Gastroesophageal sphincter (tissue), 4 donors: Measurements from ENCODE around the gene GHSR. TPM values are rescaled to one million over a fixed set of nuclear protein-coding genes. Genes with fewer than 3 reads are reported as not detected.
A peak's percentile ranks its signal among the peaks of the same experiment; 100 is the strongest.
"Not testable (repeated sequence)": the region's sequence is repeated elsewhere in the genome, so short reads cannot be mapped to it uniquely, and the experiment has no call there.

Experiments used
- ATAC-seq: fragments of 150-250 bp; one replicate; pipeline ENCODE4 v1.9.1; 2016; ENCODE audit warnings: mild to moderate bottlenecking, moderate library complexity
- H3K27ac ChIP-seq, 4 donors: fragments of 200-600 bp; sonication (generic) in 3 of 4; 1 replicate in 3 of 4; 2 replicates in 1 of 4; pipeline ENCODE4 v1.5.1; 2016 to 2019
- H3K27me3 ChIP-seq: fragments of 200-600 bp; sonication (generic); one replicate; pipeline ENCODE4 v1.5.1; 2019
- H3K36me3 ChIP-seq, 2 donors: fragments of 200-600 bp; sonication (generic); one replicate each; pipeline ENCODE4 v1.5.1; 2019; ENCODE audit warnings: control low read depth in 1 of 2
- H3K4me1 ChIP-seq, 3 donors: fragments of 200-600 bp; sonication (generic); 1 replicate in 2 of 3; 2 replicates in 1 of 3; pipeline ENCODE4 v1.5.1; 2016 to 2019; ENCODE audit warnings: control low read depth in 2 of 3
- H3K4me3 ChIP-seq, 2 donors: fragments of 200-600 bp; sonication (generic); one replicate each; pipeline ENCODE4 v1.5.1; 2019; ENCODE audit warnings: mild to moderate bottlenecking in 1 of 2, moderate library complexity in 1 of 2
- H3K9me3 ChIP-seq, 3 donors: fragments of 200-600 bp; sonication (generic); one replicate each; pipeline ENCODE4 v1.5.1; 2017 to 2019; ENCODE audit warnings: control low read depth in 2 of 3
- CTCF ChIP-seq, 4 experiments: fragments of 200-600 bp in 2 of 4; fragments of 450-650 bp in 2 of 4; sonication (generic) in 1 of 4; IDR thresholded peaks; one replicate each; pipeline ENCODE4 v1.5.1; 2017 to 2019; ENCODE audit warnings: antibody characterized with exemption in 4 of 4, mild to moderate bottlenecking in 2 of 4, moderate library complexity in 2 of 4
- EP300 ChIP-seq: sonication (generic); formaldehyde crosslinking; IDR thresholded peaks from one replicate; pipeline ENCODE4 v1.6.1; 2017; ENCODE audit warnings: antibody characterized with exemption, mild to moderate bottlenecking
- POLR2A ChIP-seq, 2 donors: fragments of 450-650 bp; IDR thresholded peaks; one replicate each; pipeline ENCODE4 v1.6.1; 2017; ENCODE audit warnings: antibody characterized with exemption in 2 of 2, mild to moderate bottlenecking in 2 of 2, moderate library complexity in 1 of 2
- POLR2AphosphoS5 ChIP-seq: sonication (generic); formaldehyde crosslinking; IDR thresholded peaks from one replicate; pipeline ENCODE4 v1.6.1; 2017; ENCODE audit warnings: antibody characterized with exemption
- WGBS, 2 donors: methylation state at CpG; one replicate each; pipeline ENCODE4 v1.1.5; 2018; ENCODE audit warnings: low coverage in 1 of 2; 5-methylcytosine and 5-hydroxymethylcytosine counted together
- total RNA-seq, 4 donors: library from RNA; depleted of rRNA; stranded (reverse); fragments of >200 nt; gene quantifications; one replicate each; pipeline ENCODE4 v1.1.0, GENCODE V29; 2016

Gene GHSR
- total RNA-seq: not detected

GRCh38 chr3:172447611-172448579 is at the start of gene GHSR:
GHSR (minus strand) TSS chr3:172448456; CDS start chr3:172448413, 43 bp downstream.
- no peak for ATAC-seq
- H3K27me3 ChIP-seq: peaks cover 54% of the 10 kb centered on the region
- H3K27ac ChIP-seq: no peak within 1 kb of the TSS
- no peak for TF ChIP-seq POLR2AphosphoS5
- no peak for TF ChIP-seq EP300
- no peak for TF ChIP-seq POLR2A (IDR thresholded peaks at IDR 0.05)
- TF ChIP-seq CTCF (IDR thresholded peaks at IDR 0.05): no peak
- no peaks in the 10 kb centered on the region for H3K9me3 ChIP-seq
- H3K4me1 ChIP-seq: peaks cover 0 to 28% (median 8%) of the 10 kb centered on the region in 3 donors
- WGBS, 2 donors: 18 to 20% methylated on average over 1 to 16 of the region's 76 CpGs
- no peak within 1 kb of the TSS for H3K4me3 ChIP-seq
- no peaks in the 10 kb centered on the region for H3K36me3 ChIP-seq

- H3K36me3 ChIP-seq, H3K4me1 ChIP-seq, H3K27ac ChIP-seq, H3K4me3 ChIP-seq, H3K27me3 ChIP-seq, H3K9me3 ChIP-seq: not testable (repeated sequence)
- ATAC-seq: peak; percentile 46
- 20 to 24% methylated on average over 4 of the region's 4 CpGs for WGBS, 2 donors
- peak; percentile 73 to 91 (median 82) for TF ChIP-seq CTCF (IDR thresholded peaks at IDR 0.05)
These were observed 42.0 kb upstream of the GHSR start for GRCh38 chr3:172490198-172490669.

- WGBS, 2 donors: 75 to 80% methylated on average over 1 of the region's 1 CpG
- no peak overlapping the region for H3K4me3 ChIP-seq
- H3K9me3 ChIP-seq: no peaks in the 10 kb centered on the region
- H3K36me3 ChIP-seq: no peaks in the 10 kb centered on the region
- H3K27me3 ChIP-seq: no peaks in the 10 kb centered on the region
- no peak overlapping the region for H3K27ac ChIP-seq
- H3K4me1 ChIP-seq: no peaks in the 10 kb centered on the region
- ATAC-seq: no peak
- TF ChIP-seq POLR2A (IDR thresholded peaks at IDR 0.05): no peak
- TF ChIP-seq EP300: no peak
- TF ChIP-seq CTCF (IDR thresholded peaks at IDR 0.05): no peak
- TF ChIP-seq POLR2AphosphoS5: no peak
These were observed 29.9 kb upstream of the GHSR start for GRCh38 chr3:172478116-172478515.

GRCh38 chr3:172476347-172476746 is 28.1 kb upstream of the GHSR start:
- H3K9me3 ChIP-seq: no peaks in the 10 kb centered on the region
- WGBS, 2 donors: 81 to 100% methylated on average over 1 to 5 of the region's 5 CpGs
- no peak overlapping the region for H3K4me3 ChIP-seq
- H3K4me1 ChIP-seq: no peaks in the 10 kb centered on the region
- ATAC-seq: no peak
- TF ChIP-seq POLR2AphosphoS5: no peak
- no peak for TF ChIP-seq CTCF (IDR thresholded peaks at IDR 0.05)
- TF ChIP-seq POLR2A (IDR thresholded peaks at IDR 0.05): no peak
- TF ChIP-seq EP300: no peak
- H3K27me3 ChIP-seq: no peaks in the 10 kb centered on the region
- no peak overlapping the region for H3K27ac ChIP-seq
- H3K36me3 ChIP-seq: no peaks in the 10 kb centered on the region

GRCh38 chr3:172475703-172476102 is 27.4 kb upstream of the GHSR start:
- no peak for ATAC-seq

More at GRCh38 chr3:172475703-172476102, 27.4 kb upstream of the GHSR start:
- TF ChIP-seq CTCF (IDR thresholded peaks at IDR 0.05) (no peak), POLR2AphosphoS5 (no peak), POLR2A (IDR thresholded peaks at IDR 0.05) (no peak), EP300 (no peak)
- H3K27ac ChIP-seq: no peak overlapping the region
- no peaks in the 10 kb centered on the region for H3K4me1 ChIP-seq
- no peak overlapping the region for H3K4me3 ChIP-seq
- no peaks in the 10 kb centered on the region for H3K27me3 ChIP-seq
- no peaks in the 10 kb centered on the region for H3K36me3 ChIP-seq
- WGBS, 2 donors: 96 to 100% methylated on average over 3 to 5 of the region's 5 CpGs
- no peaks in the 10 kb centered on the region for H3K9me3 ChIP-seq
